NCI-H2081 treated with DMSO at 0.1 percent for 48 hours (cell line): ENCODE measurements around the gene ELFN2.

Source experiments
- DNase-seq: peaks from one replicate; lab custom pipeline; 2025; lab: John Stamatoyannopoulos, UW

The ELFN2 gene

DNA sequence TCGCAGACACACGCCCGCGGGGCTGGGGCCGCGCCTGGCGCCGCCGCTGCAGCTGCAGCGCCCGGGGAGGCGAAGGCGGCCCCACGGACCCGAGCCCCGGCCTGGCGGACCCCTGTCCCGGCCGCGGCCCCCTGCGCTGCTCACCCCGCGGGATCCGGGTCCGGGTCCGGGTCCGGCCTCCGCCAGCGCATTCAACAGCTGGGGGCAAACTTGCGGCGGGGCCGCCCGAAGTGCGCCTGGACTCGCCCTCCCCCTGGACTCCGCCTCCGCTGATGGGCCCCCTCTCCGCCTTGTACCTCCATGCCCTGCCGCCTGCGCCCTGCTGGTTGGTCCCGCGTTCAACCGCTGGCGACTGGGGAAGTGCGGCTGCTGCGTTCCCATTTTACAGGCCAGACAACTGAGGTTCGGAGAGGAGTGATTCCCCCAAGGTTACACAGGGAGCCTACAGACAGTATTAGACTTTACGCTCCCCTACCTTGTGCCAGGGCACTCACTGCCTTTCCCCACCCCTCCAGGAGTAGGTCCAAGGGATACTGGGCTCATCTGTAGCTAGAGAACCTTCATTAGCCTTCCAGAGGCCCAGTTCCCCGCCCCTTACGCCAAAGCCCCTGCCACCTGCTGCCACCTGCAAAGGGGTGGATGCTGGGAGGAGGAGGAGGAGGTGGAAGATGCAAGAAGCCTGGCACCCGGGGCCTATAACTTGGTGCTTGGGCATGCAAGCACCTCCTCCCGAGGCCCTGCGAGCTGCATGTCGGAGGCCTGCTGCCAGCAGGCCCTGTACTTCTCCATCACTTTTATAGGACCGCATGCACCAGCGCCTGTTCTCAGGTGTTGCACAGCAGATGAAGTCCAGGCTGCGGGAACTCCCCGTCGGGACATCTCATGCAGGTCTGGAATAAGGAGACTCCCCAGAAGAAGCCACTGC, 694 bp upstream of the ELFN2 start:
- no peak for DNase-seq

DNA sequence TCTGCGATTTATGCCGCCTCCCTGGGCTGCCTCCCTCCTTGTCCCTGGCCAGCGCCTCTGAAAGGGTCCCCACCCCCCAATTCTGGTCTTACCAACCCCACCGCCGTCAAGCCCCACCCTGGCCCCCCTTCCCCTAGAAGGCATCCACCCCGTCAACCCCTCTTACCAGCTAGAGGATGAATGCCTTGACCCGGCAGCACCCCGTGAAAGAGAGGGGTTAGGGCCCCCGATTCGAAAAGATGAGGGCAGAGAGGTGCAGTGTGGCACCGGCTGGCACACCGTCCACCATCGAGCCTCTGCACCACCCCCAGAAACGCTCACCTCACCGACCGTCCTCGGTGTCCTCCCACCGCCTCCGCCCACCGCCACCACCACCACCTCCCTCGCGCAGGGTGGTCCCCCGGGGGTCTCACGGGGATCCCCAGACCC, 559 bp downstream of the ELFN2 start:
- no peak for DNase-seq

DNA sequence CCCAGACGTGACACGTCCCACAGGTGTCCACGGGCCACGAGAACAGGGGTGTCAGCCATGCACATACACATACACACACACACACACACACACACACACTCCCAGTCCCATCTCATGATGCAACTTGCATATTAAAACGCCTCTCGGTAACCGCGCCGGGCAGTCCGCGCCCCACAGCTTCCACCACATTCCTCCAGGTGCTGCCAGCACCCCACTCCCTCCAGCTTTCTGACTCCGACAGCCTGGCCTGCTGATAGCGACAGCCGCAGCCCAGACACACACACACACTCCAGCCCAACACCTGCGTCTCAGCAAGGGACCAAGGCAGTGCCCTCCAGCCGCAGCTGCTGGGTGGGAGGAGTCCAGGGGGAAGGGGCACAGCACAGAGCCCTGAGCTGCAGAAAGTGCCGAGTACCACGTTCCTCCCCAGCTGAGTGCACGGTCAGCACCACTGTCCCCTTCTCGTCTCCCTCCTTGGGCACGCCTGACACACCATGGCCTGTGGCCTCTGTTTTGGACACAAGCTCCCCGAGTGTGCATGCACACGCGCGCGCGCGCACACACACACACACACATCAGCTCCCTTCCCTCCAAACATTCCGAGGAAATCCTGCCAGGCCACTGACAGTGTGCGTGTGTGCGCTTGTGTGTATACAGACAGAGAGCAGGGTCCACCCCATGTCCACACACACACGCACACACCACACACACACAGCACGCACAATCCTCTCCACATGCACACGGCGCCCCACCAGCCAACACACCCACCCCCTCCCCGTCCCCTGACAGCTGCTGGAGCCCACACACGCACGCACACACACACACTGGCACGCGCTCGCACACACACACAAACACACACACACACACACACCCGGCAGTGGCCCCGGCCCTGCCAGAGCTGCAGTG, 1.2 kb downstream of the ELFN2 start:
- no peak for DNase-seq

DNA sequence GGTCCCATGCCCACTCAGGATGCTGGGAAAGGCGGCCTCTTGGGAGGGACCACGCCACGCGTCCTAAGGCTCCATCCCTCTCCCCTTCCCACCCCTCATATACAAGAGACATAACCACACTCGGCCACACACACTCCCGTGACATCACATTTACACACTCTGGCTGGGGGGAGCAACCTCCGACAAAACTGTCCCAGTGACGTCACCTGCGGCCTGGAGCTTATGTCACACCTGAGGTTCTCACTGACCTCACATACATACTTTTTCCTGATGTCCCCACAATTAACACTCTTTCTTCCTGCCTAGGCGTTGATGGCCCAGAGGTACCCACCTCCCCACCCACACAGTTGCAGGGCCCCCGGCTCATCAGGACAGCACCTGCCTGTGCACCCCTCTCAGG, 1.9 kb downstream of the ELFN2 start:
- DNase-seq, result no peak

DNA sequence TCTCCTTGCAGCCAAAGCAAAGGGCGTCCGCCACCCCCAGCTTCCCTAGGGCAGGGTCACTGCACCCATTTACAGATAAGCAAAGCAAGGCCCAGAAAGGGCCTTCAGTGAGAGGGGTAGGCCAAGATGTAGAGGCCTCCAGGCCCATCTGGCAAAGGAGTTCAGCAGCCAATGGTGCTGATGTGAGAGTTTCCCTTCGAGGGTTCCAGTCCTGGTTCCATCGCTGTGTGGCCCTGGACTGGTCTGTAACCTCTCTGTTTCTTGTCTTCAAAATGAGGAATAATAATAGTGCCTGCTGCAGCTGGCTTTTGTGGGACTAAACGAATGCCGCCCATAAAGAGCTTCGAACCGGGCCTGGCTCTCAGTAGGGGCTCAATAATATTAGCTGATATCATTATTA, 4.0 kb downstream of the ELFN2 start:
- no peak for DNase-seq

DNA sequence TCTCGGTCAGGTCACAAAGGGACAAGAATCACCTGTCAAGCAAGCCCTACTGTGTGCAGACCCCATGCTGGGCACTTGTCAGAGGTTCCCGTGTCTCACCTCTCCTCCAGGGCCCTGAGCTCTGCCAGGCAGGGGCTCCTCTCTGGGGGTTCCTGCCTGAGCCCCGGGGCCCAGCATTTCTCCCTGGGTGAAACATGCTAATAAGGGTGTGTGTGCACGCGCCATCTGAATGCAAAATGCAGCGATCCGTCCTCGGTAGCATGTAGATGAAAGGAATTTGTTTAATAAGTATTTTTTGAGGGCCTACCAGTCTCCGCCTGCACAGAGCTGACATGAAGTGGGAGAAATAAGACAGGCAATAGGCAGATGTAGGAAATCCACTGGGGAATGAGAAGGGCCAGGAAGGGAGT, 5.8 kb downstream of the ELFN2 start:
- DNase-seq, result no peak

DNA sequence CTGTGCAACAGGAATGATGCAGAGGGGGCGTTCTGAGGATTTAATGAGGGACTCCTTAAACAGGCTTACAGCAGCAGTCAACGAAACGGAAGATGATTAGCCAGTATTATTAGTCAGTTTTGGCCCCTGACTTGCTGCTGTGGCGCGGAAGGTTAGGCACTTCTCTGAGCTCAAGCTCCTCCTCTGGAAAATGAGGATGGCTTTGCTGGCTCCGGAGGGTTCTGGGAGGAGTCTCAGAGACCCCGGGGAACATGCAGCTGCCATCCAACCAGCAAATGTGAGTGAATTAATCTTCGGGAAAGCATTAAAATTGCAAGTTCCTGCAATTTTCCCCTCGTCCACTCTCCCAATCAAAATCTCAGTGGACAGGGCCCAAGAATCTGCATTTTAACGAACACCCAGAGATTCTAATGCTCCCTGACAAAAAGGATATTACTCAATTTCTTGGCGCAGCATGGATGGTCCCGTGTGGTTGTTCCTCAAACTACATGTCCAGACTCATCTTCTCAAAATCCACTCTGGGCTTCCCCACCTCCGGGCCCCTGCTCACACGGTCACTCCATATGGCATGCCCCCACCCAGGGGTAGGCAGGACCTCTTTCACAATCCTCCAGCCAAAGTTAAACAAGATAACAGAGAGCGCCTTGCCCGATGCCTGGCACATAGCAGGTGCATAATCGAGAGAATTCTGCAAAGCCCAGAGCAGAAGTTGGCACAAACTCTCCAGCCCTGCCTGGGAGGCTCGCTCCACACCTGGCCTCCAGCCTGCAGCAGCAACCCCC, 6.4 kb downstream of the ELFN2 start:
- DNase-seq, result no peak

DNA sequence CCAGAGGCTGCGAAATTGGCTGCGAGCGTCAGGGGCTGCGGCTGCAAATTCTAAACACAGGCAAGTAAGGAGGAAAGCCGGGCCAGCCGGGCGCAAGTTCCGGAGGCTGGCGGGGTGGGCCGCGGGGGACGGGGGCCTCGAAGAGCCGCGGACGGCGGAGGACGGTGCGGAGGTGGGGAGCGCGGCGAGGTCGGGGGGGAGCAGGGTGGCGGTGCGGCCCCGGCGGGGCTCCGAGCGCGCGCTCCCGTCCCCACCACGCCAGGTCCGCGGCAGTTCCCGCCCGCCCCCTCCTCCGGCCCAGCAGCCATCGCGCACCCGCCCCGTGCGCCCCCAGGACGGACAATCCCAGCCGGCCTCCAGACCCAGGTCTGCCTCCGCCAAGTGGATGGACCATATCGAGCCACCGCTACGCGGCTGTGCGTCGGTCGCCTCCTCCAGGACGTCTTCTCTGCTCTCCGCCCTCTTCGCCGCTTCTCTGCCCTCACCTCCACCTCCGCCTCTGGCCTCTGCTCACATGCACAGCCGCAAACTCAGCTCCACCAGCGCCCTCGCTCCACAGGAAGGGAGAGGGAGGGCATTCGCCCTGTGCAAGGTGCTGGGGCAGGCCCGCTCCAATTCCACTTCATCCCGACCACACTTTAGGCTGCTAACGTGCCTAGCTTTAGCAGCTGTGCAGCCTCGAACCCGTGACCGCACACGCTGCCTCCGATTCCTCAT, 7.2 kb downstream of the ELFN2 start:
- DNase-seq, result no peak

DNA sequence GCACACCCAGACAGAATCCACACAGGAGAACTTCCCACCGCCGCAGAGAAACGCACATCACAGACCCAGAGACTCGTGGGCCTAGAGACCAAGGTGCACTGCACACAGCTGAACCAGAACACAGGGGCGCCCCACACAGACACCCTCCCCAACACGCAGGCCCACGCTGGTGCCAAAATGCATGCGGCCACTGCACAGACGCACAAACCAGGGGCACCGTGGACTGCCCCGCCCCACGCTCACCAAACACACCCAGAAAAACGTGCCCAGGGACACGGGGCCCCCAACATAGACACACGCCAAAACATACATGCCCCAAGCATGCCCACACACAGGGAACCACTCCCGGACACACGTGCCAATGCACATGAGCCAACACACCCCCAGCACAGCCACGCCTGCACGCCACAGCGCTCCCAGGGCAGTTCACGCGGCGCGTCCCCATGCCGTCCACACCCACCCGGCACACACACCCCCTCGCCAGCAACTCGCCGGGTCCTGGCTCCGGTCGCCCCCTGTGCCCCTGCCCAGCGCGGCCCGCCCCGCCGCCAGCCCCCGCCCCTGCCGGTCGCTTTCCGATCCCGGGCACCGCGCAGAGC, 7.8 kb downstream of the ELFN2 start:
- no peak for DNase-seq

DNA sequence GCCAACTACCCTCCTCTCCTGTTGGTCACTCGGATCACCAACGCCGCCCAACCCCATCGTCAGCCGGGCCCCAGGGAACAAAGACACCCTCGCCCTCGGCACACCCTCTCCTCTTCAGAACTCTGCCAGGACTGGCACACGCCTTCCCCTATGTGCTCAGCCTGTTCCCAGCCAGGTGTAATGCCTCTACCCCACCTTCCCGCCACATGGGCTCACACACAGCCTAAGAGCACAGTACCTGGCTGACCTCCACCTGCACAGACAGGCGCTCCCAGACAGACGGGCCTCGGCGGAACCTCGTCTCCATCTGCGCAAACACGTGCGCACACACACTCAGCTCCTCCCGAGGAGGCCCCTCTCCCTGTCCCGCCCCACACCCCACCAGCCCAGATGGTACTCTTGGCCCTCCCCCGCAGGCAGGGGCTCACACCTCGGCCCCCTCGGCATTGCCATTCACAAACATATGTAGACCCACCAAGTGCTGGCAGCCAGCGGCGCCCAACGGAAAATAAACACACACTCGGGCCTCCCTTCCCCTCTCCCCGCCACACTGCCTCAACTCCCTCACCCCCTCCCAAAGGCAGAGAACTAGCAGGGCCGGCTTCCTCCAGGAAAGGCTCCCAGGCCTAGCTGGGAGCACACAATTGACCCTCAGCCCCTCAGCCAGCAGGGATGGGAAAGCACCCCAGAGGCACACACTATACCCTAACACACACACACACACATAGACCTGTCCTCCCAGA, 8.5 kb downstream of the ELFN2 start:
- no peak for DNase-seq

DNA sequence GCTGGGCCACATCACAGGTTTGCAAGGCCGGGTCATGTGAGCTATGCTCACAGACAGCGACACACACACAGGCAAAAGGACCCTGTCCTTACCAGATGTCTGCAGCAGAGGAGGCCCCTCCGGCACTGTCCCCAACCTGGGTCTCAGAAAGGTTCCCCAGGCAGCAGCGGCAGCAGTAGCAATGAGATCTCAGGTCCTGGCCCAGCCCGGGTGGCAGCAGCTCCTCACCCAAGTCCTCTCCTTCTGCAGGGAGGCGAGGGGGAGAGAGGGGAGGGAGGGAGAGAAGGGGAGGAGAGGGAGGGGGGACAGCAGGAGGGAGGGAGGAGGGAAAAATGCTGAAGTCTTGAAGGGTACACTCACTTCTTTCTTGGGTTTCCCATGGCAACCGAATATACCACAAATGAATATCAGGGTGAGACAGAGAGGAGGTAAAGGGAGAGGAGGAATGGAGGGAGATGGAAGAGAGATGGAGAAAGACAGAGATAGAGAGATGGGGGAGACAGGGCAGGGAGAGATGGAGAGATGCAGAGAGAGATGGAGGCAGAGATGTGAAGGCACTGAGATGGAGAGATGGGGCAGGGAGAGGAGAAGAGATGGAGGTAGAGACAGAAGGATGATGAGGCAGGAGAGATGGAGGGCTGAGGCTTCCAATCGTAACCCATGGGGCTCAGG, 9.5 kb downstream of the ELFN2 start:
- no peak for DNase-seq

DNA sequence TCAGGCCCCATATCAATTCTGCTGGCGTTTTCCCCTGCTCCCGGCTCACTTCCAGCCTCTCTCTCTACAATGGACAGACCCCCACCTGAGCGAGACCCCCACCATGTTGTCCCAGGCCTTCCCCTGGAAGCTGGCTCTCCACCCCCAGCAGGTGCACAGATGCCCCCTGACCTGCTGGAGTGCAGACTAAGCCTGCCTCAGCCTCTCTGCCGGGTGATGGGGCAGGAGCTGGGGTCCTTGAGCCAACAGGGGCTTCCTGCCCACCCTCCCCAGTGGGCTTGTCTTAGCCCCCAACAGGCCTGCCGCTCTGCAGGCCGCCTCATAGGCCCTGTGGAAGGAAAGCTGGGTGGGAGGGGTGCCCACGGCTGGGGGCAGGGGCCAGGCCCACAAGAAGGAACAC, 10.0 kb downstream of the ELFN2 start:
- DNase-seq, result no peak

DNA sequence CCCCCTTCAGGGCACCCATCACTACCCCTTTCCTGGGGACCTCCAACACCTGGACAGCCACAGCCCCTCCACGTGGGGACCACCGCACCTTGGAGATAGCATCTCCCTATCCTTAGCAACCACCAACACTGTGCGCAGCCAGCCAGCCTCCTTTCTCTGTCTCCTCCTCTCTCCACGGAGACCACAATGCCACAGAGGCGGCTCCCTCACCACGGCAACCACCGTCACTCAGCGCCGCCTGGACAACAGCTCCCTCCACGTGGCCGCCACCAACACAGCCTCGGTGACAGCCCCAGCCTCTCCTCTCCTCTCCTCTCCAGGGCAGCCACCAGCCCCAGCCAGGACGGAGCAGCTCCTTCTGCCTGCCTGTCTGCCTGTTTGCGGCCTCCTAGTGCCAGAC, 10.5 kb downstream of the ELFN2 start:
- no peak for DNase-seq

DNA sequence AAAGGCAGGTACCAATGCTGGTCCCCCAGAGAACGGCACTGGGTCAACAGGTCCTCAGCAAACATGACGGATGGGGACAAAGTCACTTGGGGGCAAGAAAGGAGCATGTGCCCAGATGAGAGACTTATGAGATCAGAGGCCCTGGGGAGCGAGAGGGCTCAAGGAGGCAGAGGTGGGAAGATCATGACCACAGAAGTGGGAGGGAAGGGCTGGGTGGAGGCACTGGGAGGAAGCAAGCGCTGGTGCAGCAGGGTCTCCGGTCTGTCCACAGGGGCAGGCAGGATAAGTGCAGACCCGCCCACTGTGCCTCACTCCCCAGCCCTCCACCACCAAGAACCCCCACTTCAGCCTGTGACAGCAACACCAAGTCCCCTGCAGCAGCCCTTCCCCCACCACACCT, 10.9 kb downstream of the ELFN2 start:
- no peak for DNase-seq

DNA sequence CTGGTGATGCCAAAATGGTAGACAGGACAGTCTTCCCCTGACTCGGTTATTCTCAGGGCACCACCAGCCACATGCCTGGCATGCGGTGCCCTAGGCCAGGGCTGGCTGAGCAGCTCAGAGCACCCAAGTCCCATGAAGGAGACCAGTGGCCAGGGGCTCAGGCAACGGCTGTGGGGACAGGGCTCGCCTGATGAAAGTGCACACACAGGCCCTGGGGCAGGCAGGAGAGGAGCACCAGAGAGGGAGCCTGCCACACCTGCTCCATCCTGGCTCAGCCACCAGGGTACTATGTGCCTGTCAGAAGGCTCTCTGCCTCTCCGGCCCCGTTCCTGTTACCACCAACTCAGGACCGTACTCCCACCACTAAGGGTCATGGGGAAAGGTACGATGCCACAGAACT, 12.1 kb downstream of the ELFN2 start:
- no peak for DNase-seq

DNA sequence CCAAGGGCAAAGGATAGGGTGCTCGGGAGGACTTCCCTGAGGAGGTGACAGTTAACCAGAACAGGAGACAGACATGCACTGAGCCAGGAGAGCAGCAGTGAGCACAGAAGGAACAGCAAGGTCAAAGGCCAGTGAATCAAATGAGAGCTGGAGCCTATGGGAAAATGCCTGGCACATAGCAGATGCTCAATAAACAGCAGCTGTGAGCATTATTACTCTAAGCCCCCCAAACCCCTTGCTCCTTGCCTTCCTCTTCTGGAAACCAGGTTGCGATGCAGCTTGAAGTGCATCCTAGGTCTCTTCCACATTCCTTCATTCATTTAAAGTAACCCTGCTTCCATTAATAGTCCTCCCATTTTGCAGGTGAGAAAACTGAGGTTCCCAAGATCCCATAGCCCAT, 13.0 kb downstream of the ELFN2 start:
- no peak for DNase-seq

DNA sequence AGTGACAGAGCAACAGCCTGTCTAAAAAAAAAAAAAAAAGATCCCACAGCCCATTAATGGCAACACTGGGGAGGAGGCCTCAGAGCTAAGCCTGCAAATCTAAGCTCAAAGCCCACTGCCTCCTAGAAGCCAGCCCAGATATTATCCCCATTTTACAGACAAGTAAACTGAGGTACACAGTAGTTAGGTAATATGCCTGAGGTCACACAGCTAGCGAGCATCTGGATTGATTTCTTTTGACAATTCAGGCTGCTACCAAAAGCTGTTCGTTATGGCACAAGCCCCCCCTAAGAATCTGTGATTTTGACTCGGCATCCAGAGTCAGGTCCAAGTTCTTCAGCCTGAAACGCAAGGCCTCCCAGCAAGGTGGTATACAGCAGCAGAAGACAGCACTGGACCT, 13.7 kb downstream of the ELFN2 start:
- DNase-seq, result no peak

DNA sequence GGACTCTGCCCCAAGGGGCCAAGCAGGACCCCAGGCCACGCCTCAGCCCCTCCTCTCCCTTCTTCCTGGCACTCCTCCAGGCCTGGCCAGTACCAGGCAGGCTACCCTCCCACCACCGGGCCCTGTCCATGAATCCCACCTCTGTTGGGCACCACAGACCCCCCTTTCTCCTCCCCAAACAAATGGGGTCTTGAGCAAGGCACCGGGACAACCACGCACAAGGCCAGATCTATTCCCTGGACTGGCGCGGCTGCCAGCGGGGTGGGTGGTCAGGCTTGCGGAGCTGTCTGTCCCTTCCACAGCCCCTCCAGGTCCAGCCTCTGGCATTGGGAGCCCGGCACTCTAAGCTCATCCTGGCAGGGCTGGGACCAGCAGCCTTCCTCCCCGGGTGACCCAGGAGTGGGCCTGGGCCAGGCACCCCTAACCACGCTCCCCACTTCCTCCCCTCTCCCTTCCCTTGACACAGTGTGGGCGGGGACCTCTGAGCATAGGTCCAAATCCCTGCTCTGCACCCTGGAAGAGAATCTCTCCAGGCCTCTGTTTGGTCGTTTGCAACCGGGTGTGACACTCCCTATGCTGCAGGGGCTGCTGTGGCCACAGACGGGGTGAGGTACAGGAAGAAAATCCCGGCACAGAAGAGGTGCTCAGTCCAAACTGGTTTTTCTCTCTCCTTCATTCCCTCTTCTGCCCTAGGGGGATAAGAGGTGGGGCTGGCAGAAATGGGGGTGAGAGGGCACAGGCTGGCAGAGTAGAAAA, 14.6 kb downstream of the ELFN2 start:
- DNase-seq, result no peak

DNA sequence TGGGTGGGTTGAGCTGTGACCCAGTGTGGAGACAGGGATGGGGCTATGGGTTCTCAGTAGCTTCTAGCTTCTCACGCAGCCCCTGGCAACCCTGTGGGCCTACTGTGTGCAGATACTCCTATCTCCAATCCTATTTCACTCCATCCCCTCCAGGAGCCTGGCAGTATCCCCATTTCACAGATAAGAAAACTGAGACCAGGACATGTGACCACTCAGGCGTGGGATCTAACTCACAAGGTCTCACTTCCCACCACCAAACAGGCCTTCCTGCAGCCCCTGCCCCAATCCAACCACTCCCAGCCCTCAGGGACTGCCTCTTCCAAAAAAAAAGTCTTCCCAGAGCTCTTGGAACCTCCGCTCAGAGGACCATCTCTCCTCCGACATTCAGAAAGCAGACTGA, 15.6 kb downstream of the ELFN2 start:
- DNase-seq, result no peak
